Neural progenitor cell (in vitro differentiated cells): ENCODE results near the gene EML2.

Experiments used
- EZH2phosphoT487 ChIP-seq: fragments of 200-600 bp; sonication (generic); IDR thresholded peaks from 2 replicates; pipeline ENCODE4 v1.6.1; 2017; ENCODE audit warnings: antibody characterized with exemption
- TF ChIP-seq, protein P1 (sequence below): fragments of 200-600 bp; sonication (generic); IDR thresholded peaks from 2 replicates; pipeline ENCODE4 v1.5.1; 2017; ENCODE audit warnings: antibody characterized with exemption, mild to moderate bottlenecking

- TF ChIP-seq EZH2phosphoT487 = no peak
- TF ChIP-seq, protein P1, sequence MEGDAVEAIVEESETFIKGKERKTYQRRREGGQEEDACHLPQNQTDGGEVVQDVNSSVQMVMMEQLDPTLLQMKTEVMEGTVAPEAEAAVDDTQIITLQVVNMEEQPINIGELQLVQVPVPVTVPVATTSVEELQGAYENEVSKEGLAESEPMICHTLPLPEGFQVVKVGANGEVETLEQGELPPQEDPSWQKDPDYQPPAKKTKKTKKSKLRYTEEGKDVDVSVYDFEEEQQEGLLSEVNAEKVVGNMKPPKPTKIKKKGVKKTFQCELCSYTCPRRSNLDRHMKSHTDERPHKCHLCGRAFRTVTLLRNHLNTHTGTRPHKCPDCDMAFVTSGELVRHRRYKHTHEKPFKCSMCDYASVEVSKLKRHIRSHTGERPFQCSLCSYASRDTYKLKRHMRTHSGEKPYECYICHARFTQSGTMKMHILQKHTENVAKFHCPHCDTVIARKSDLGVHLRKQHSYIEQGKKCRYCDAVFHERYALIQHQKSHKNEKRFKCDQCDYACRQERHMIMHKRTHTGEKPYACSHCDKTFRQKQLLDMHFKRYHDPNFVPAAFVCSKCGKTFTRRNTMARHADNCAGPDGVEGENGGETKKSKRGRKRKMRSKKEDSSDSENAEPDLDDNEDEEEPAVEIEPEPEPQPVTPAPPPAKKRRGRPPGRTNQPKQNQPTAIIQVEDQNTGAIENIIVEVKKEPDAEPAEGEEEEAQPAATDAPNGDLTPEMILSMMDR = no peak
Measured at GRCh38 chr19:45585158-45585577, 54.0 kb downstream of the EML2 start.
